Right hindlimb (tissue), 1 donor: ENCODE measurements around the gene TRABD.
A peak's percentile ranks its signal among the peaks of the same experiment; 100 is the strongest.
"Not testable (repeated sequence)": the region's sequence is repeated elsewhere in the genome, so short reads cannot be mapped to it uniquely, and the experiment has no call there.

Experiments
- DNase-seq: peaks from one replicate; pipeline ENCODE4 v3.0.0-alpha.2; 2018

TRABD gene

GRCh38 chr22:50204571-50204970 is 18.9 kb downstream of the TRABD start:
- DNase-seq = no peak

GRCh38 chr22:50204998-50205397 is 19.3 kb downstream of the TRABD start:
- not testable (repeated sequence) for DNase-seq

- no peak for DNase-seq
Measured at GRCh38 chr22:50205781-50206569, 20.3 kb downstream of the TRABD start.

- peak; percentile 36 for DNase-seq
Measured at GRCh38 chr22:50206599-50206998, 20.9 kb downstream of the TRABD start.

GRCh38 chr22:50207383-50208140 is 21.8 kb downstream of the TRABD start:
- DNase-seq = peak; percentile 36

GRCh38 chr22:50208430-50208938 is 22.8 kb downstream of the TRABD start:
- no peak for DNase-seq

- no peak for DNase-seq
Measured at GRCh38 chr22:50208939-50209892, 23.5 kb downstream of the TRABD start.

GRCh38 chr22:50209893-50210292 is 24.2 kb downstream of the TRABD start:
- DNase-seq = peak; percentile 70

- DNase-seq = no peak
Measured at GRCh38 chr22:50210378-50211139, 24.8 kb downstream of the TRABD start.

GRCh38 chr22:50211147-50211546 is 25.4 kb downstream of the TRABD start:
- DNase-seq = no peak

GRCh38 chr22:50213263-50213662 is 27.6 kb downstream of the TRABD start:
- DNase-seq = no peak

GRCh38 chr22:50215297-50216054 is 29.8 kb downstream of the TRABD start:
- no peak for DNase-seq

- no peak for DNase-seq
Measured at GRCh38 chr22:50216055-50216683, 30.5 kb downstream of the TRABD start.

- no peak for DNase-seq
Measured at GRCh38 chr22:50216684-50217520, 31.2 kb downstream of the TRABD start.

GRCh38 chr22:50217543-50218152 is 31.9 kb downstream of the TRABD start:
- DNase-seq = peak; percentile 30

- DNase-seq = peak; percentile 26
Measured at GRCh38 chr22:50218153-50218995, 32.7 kb downstream of the TRABD start.

GRCh38 chr22:50218996-50219727 is 33.4 kb downstream of the TRABD start:
- peak; percentile 86 for DNase-seq
